ENCODE data around the gene NOTCH3. TPM values are rescaled to one million over a fixed set of nuclear protein-coding genes. Genes with fewer than 3 reads are reported as not detected.

NOTCH3 gene
- total and polyA plus RNA-seq, 2 experiments from 2014 or later, result 25.2 to 34.8 TPM

- Histone ChIP-seq H3K36me3 (replicated peaks; ENCODE audit: insufficient read depth, low read depth) (no peaks in the 10 kb centered on the region), H3K4me1 (ENCODE audit: insufficient read depth) (no peaks in the 10 kb centered on the region), H3K79me2 (no peaks in the 10 kb centered on the region), H3K4me3 (no peak overlapping the region), H3K9me2 (replicated peaks; ENCODE audit: insufficient read depth) (no peaks in the 10 kb centered on the region), H3K9me3 (ENCODE audit: low read depth) (no peaks in the 10 kb centered on the region), H4K20me1 (ENCODE audit: insufficient read depth, poor library complexity, severe bottlenecking) (no peaks in the 10 kb centered on the region), H3K27me3 (no peaks in the 10 kb centered on the region), H2AFZ (no peak overlapping the region), H3K27ac (no peak overlapping the region), H3K4me2 (no peak overlapping the region)
- no peak for DNase-seq (ENCODE audit: low spot score)
- WGBS (ENCODE audit: low lambda C conversion rate, missing lambda C conversion rate), result 98% methylated on average over 35 of the region's 38 CpGs
- no peak for TF ChIP-seq EZH2 (IDR thresholded peaks at IDR 0.05; ENCODE audit: borderline replicate concordance)
- TF ChIP-seq EZH2phosphoT487 (IDR thresholded peaks at IDR 0.05; ENCODE audit: low read depth, severe bottlenecking, unreplicated experiment), result no peak
- no peak for TF ChIP-seq CTCF (IDR thresholded peaks at IDR 0.05; ENCODE audit: poor library complexity)
Measured at GRCh38 chr19:15187026-15188007, 13.5 kb downstream of the NOTCH3 start.

- no peak for TF ChIP-seq CTCF (IDR thresholded peaks at IDR 0.05; ENCODE audit: poor library complexity)
- no peak for TF ChIP-seq EZH2 (IDR thresholded peaks at IDR 0.05; ENCODE audit: borderline replicate concordance)
- TF ChIP-seq EZH2phosphoT487 (IDR thresholded peaks at IDR 0.05; ENCODE audit: low read depth, severe bottlenecking, unreplicated experiment), result no peak
Measured at GRCh38 chr19:15185188-15185587, 15.6 kb downstream of the NOTCH3 start.

GRCh38 chr19:15184776-15185175 is 16.0 kb downstream of the NOTCH3 start:
- no peaks in the 10 kb centered on the region for H4K20me1 ChIP-seq (ENCODE audit: insufficient read depth, poor library complexity, severe bottlenecking)

More at GRCh38 chr19:15185188-15185587, 15.6 kb downstream of the NOTCH3 start:
- no peaks in the 10 kb centered on the region for H3K4me1 ChIP-seq (ENCODE audit: insufficient read depth)
- H4K20me1 ChIP-seq (ENCODE audit: insufficient read depth, poor library complexity, severe bottlenecking), result no peaks in the 10 kb centered on the region
- DNase-seq (ENCODE audit: low spot score), result no peak
- no peak overlapping the region for H3K27ac ChIP-seq
- H3K9me3 ChIP-seq (ENCODE audit: low read depth), result no peaks in the 10 kb centered on the region
- H3K27me3 ChIP-seq, result no peaks in the 10 kb centered on the region
- H3K79me2 ChIP-seq, result no peaks in the 10 kb centered on the region
- H3K9me2 ChIP-seq (replicated peaks; ENCODE audit: insufficient read depth), result no peaks in the 10 kb centered on the region
- no peak overlapping the region for H3K4me3 ChIP-seq
- H3K36me3 ChIP-seq (replicated peaks; ENCODE audit: insufficient read depth, low read depth), result no peaks in the 10 kb centered on the region
- no peak overlapping the region for H3K4me2 ChIP-seq
- WGBS (ENCODE audit: low lambda C conversion rate, missing lambda C conversion rate), result 97% methylated on average over 12 of the region's 12 CpGs
- no peak overlapping the region for H2AFZ ChIP-seq

More at GRCh38 chr19:15184776-15185175, 16.0 kb downstream of the NOTCH3 start:
- DNase-seq (ENCODE audit: low spot score), result no peak
- 100% methylated on average over 3 of the region's 4 CpGs for WGBS (ENCODE audit: low lambda C conversion rate, missing lambda C conversion rate)
- Histone ChIP-seq H3K4me3 (no peak overlapping the region), H3K9me3 (ENCODE audit: low read depth) (no peaks in the 10 kb centered on the region), H3K4me1 (ENCODE audit: insufficient read depth) (no peaks in the 10 kb centered on the region), H3K27me3 (no peaks in the 10 kb centered on the region), H3K27ac (no peak overlapping the region), H3K9me2 (replicated peaks; ENCODE audit: insufficient read depth) (no peaks in the 10 kb centered on the region), H3K36me3 (replicated peaks; ENCODE audit: insufficient read depth, low read depth) (no peaks in the 10 kb centered on the region), H3K79me2 (no peaks in the 10 kb centered on the region), H3K4me2 (no peak overlapping the region), H2AFZ (no peak overlapping the region)
- TF ChIP-seq EZH2 (IDR thresholded peaks at IDR 0.05; ENCODE audit: borderline replicate concordance), result no peak
- no peak for TF ChIP-seq EZH2phosphoT487 (IDR thresholded peaks at IDR 0.05; ENCODE audit: low read depth, severe bottlenecking, unreplicated experiment)
- TF ChIP-seq CTCF (IDR thresholded peaks at IDR 0.05; ENCODE audit: poor library complexity), result no peak
